GM21515 (cell line): Measurements from ENCODE around the gene HPN.

Experiments
- ATAC-seq: cut with Tn5 transposase; IDR thresholded peaks from one replicate; pipeline ENCODE4 v1.9.1; 2021; ENCODE audit not compliant: unreplicated experiment

Gene HPN

DNA sequence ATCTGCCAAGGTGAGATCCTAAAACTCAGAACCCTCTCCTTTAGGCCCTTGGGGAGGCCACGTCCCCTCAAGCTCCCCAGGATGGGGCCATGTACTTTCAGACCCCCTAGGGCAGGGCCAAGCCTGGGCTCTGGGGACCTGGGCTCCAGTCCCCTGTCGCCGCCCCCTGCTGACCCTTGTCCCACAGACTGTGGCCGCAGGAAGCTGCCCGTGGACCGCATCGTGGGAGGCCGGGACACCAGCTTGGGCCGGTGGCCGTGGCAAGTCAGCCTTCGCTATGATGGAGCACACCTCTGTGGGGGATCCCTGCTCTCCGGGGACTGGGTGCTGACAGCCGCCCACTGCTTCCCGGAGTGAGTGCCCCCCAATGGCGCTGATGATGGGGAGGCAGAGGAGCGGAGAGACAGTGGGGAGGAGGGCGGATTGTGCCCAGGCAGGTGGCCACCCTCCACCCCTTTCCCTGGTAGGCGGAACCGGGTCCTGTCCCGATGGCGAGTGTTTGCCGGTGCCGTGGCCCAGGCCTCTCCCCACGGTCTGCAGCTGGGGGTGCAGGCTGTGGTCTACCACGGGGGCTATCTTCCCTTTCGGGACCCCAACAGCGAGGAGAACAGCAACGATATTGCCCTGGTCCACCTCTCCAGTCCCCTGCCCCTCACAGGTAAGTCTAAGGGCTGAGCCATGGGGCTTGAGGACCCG is 18.8 kb downstream of the HPN start:
- ATAC-seq: no peak

DNA sequence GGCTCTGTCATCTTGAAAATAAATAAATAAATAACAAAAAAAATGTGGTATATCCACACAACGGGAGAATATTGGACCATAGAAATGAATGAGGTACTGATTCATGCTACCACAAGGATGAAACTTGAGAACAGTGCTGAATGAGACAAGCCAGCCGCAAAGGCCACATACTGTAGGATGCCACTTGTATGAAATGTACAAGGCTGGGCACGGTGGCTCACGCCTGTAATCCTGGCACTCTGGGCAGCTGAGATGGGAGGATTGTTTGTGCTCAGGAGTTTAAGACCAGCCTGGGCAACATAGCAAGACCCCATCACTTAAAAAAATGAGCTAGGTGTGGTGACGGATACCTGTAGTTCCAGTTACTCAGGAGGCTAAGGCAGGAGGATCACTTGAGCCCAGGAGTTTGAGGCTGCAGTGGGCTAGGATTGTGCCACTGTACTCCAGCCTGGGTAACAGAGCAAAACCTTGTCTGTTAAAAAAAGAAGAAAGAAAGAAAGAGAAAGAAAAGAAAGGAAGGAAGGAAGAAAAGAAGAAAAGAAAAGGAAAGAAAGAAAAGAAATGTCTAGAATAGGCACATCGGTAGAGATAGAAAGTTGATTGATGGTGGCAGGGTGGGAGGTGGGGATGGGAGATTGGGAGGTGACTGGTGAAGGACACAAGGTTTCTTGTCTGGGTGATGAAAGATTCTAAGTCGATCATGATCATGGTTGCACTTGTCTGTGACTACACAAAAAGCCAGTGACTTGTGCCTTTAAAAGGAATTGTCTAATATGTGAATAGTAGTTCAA is 20.3 kb downstream of the HPN start:
- no peak for ATAC-seq

DNA sequence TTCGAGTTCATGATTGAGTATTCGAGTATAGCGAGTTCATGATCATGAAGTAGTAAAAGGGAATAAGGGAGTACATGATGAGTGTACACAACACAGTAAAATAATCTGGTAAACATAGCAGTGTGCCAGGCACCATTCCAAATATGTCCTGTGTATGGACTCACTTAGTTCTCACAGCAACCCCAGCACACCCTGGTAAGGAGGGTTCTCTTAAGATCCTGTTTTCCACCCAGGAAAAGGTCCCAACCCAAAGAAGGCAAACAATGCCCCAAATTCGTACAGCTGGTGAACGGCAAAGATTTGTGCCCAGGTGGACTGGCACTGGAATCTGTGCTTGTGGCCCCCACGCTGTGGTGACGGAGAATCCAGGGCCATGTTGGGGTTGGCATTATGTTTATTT is 21.4 kb downstream of the HPN start:
- no peak for ATAC-seq

DNA sequence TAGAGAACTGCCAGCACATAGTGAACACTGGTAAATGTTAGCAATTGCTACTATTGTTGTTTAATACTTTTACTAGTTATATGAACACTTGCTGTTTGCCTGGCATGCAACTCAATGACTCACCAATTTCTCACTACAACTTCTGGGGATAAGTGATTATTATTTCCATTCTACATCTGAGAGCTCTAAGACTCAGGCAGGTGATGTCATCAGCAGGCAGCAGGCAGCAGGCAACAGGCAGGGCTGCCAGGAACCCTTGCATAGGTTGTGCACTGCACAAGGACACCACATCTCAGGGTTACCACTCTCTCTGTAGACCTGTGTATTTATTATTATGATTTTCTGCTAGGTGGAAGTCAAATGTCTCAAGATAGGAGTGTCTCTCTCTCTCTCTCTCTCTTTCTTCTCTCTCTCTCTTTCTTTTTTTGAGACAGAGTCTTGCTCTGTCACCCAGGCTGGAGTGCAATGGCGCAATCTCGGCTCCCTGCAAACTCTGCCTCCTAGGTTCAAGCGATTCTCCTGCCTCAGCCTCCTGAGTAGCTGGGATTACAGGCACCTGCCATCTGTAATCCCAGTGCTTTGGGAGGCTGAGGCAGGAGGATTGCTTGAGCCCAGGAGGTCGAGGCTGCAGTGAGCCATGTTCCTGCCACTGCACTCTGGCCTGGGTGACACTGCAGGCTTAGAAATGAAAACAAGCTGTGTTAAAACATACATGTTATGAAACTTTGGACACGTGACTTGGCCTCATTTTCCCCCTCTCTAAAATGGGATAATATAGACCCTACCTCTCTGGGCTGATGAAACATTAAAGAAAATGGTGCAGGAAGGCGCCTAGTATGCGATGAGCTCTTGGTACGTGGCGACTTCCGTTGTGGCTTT is 22.7 kb downstream of the HPN start:
- ATAC-seq: no peak

DNA sequence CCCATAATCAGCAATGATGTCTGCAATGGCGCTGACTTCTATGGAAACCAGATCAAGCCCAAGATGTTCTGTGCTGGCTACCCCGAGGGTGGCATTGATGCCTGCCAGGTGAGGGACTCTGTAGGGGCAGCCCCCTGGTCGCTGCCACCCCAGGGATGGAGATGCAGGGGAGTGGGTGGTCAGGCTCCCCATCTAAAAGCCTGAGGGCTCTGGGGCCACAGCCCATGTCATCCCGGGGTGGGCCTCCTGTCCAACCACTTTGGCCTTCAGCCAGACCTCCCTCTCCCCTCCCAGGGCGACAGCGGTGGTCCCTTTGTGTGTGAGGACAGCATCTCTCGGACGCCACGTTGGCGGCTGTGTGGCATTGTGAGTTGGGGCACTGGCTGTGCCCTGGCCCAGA is 24.1 kb downstream of the HPN start:
- ATAC-seq: no peak

DNA sequence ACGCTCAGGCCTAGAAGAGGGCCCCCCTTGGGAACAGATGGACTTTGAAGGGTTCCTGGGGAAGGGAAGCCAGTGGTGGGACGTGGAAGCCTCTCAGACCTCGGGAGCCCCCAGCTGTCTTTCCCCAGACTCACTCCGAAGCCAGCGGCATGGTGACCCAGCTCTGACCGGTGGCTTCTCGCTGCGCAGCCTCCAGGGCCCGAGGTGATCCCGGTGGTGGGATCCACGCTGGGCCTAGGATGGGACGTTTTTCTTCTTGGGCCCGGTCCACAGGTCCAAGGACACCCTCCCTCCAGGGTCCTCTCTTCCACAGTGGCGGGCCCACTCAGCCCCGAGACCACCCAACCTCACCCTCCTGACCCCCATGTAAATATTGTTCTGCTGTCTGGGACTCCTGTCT is 24.6 kb downstream of the HPN start:
- ATAC-seq: no peak

DNA sequence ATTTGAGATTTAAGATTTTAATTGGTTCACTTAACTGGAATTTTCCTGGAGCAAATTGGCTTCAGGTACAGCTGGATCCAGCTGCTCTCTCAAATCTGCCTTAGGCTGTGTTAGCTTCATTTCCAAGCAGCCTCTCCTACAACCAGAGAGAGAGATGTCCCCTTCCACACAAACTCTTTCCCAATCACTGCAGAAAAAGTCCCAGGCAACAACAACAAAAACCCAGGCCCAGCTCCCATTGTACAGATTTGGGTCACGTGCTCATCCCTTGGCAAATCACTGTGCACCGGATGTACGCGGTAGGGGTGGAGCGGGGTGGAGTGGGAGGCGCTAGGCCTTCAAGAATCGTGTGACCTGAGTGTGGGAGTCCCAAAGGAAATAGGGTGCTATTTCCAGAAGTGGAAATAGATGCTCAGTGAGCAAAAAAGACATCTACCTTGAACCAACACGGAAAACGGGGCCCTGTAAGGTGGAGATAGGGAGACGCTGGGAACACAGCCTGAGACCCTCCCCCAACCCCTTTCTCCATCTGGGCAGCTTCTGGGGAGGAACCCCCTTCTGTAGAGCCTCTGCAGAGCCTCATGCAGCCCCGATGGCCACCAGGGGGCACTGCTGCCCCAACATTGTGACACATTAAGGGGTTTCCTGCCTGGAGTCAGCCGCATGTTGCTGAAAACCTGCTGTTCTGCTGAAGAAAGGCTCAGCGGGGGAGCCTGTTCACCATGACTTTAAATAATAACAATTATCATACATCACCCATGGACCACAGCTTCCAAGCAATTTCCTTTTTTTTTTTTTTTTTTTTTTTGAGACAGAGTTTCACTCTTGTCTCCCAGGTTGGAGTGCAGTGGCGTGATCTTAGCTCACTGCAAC is 25.4 kb downstream of the HPN start:
- peak; percentile 61 for ATAC-seq

DNA sequence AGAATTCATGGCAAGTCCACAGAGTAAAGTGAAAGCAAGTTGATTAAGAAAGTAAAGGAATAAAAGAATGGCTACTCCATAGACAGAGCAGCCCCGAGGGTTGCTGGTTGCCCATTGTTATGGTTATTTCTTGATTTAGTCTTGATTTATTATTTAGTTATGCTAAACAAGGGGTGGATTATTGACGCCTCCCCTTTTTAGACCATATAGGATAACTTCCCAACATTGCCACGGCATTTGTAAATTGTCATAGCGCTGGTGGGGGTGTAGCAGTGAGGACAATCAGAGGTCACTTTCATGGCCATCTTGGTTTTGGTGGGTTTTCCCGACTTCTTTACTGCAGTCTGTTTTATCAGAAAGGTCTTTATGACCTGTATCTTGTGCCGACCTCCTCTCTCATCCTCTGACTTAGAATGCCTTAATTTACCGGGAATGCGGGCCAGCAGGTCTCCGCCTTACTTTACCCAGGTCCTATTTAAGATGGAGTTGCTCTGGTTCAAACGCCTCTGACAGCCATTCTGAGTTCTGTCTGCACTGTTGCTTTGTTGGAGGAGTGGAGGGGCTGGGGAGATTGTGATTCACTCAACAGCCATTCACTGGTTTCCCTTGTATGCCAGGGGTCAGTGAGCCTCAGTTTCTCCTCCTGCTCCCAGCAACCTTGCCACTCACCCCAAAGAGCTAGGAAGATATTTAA is 27.6 kb downstream of the HPN start:
- no peak for ATAC-seq

DNA sequence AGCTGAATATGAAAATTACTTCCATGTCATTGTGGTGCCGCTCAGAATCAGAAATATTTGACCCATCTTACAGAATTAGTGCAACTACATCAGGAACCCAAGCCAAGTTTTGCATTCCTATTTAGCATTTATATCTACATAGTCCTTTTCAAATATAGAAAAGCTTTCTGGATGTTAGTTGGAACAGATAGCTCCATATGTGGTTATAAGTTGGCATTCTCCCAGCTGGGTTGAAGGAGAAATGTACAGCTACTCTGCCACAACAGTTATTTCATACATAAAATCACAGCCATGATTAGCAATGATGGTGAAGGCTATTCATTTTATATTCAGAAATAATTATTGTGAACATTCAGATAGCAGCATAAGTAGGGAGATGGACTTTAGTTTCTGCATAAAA is 28.2 kb downstream of the HPN start:
- ATAC-seq: no peak

DNA sequence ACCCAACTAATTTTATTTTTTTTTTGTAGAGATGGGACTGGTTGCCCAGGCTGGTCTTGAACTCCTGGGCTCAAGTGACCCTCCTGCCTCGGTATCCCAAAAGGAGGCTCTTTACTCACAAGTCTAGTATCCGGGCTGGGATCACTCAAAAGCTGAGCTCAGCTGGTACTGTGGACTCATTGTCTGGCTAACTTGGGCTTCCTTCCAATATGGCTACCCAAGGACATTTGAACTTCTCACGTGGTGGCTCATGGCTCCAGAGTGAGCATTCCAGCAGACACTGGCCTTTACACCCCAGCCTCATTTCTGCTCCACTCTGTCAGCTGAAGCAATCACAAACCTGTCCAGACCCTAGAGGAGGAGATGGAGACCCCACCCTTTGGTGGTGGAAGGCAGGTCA is 28.9 kb downstream of the HPN start:
- no peak for ATAC-seq

DNA sequence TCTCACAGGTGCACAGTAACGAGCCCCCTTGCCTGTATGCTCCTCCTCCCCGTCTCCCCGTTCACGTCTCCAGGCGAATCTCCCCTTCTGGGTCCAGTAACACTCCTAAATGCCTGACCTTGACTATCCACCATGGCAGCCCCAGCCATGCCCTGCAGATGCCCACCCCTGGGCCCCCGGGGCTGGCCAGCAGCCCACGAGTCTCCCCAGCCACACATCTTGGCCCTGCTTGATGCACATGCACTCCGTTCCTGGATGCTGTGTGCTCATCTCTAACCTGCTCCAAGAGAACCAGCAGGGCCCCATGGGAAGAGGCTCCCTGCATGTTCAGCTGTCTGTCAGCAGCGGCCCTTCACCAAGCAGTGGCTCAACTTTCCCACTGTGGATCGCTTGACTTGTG is 32.0 kb downstream of the HPN start:
- ATAC-seq: no peak

DNA sequence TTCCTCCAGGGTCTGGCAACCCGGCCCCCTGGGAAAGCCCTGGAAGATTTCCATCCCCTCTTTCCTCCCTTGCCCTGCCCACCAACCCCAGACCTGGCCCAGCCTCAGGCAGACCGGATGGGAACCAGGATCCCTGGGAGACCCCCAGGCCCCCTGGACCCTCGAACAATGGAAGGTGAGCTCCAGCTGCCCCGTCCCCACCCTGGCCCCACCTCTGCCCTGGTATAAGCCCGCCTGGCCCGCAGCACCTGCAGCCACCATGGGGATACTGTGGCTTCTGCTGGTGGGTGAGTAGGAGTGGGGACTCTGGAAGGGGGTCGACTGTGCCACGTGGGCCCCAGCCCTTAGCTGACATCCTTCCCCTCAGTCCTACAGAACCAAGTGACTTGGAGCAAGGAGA is 32.4 kb downstream of the HPN start:
- no peak for ATAC-seq

DNA sequence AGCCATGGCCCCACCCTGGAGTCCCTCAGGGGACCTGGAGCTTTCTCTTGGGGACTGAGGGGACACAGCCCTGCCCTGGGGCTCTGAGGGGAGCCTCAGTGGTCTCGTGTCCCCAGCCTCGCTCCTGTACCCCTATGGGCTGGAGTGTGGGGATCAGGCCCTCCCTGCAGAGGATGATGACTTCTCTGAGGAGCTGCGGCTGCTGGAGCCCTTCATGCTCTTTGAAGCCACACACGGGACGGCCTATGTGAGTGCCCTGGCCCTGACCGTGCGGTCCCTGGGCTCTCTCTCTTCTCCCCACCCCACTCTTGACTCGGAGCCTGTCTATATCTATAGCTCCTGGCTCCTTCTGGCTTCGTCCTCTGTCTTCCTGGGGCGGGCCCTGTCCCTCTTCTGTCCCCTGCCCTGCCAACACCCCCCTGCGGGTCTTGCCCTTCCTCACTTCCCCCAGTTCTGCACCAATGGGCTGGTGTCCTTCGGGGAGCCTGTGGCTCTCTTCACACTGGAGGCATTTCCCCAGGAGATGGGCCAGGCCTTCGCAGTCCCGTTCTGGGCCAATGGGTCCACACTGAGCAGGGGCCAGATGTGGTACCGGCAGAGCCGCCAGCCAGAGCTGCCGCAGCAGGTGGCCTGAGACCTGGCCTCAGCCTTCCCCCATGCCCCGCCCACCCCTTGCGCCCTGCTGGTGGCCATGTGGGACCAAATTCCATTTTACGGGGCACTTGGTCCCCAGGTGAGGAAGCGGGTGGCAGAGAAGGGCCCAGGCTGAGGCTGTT is 33.1 kb downstream of the HPN start:
- no peak for ATAC-seq

DNA sequence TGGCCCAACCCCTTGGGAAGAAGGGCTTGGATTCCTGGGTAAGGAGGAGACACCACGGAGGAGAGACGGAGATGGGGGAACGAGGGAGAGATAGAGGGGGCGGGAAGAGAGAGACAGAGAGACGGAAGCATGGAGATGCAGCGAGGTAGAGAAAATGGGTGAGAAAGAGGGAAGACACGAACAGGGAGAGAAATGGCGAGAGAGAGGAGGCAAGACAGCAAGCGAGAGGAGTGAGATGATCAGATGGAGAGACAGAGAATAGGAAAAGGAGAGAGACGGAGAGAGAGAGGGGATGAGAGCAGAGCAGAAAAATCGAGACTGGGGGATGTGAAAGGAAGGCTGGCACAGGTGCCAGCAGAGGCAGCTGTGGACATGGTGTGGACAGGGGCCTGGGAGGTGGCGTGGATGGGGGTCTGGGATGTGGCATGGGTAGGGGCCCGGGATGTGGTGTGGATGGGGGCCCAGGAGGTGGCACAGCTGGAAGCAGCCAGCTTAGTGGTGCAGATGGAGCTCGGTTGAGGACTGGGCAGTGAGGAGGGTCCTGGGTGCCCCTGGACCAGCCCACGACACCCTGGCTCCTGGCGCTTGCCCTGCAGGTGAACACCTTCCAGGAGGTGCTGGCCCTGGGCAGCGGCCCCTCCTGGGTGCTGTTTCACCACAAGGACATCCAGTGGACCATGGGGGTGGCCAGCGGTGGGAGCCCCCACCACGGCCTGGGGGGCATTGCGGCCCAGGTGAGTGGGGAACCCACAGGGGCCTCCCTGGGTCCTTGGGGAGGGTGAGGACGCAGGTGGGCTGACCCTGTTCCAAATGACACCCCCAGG is 33.9 kb downstream of the HPN start:
- ATAC-seq: no peak

DNA sequence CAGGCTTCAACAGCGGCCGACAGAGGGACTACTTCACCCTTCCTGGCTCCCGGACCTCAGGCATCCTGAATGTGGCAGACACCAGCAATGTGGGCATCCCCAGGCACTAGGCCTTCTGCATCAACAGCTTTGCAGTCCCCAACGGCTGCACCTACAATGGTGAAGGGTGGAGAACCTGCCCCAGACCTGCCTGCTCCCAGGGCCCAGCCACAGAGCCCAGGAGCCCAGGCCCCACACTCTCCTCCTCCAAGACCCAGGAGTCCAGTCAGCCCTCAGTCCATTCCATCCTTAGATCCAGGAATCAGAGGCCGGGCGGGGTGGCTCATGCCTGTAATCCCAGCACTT is 34.5 kb downstream of the HPN start:
- no peak for ATAC-seq

DNA sequence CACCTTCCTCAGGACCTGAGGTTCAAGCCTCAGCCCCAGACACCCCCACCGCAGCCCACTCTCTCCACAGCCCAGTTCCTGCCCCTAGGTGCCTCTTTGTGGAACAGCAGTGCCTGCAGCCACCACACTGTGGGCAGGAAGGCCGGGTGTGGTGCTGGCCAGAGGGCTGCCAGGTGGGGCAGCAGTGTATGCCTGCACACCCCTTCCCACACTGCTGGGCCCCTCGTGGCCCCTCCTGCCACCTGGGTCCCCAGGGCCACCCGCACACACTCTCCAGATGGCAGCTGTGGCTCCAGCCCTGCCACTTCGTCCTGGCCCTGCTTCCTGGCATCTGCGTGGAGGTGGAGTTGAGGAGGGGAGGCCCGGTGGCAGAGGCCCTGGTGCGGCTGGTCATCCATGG is 35.1 kb downstream of the HPN start:
- ATAC-seq: no peak

DNA sequence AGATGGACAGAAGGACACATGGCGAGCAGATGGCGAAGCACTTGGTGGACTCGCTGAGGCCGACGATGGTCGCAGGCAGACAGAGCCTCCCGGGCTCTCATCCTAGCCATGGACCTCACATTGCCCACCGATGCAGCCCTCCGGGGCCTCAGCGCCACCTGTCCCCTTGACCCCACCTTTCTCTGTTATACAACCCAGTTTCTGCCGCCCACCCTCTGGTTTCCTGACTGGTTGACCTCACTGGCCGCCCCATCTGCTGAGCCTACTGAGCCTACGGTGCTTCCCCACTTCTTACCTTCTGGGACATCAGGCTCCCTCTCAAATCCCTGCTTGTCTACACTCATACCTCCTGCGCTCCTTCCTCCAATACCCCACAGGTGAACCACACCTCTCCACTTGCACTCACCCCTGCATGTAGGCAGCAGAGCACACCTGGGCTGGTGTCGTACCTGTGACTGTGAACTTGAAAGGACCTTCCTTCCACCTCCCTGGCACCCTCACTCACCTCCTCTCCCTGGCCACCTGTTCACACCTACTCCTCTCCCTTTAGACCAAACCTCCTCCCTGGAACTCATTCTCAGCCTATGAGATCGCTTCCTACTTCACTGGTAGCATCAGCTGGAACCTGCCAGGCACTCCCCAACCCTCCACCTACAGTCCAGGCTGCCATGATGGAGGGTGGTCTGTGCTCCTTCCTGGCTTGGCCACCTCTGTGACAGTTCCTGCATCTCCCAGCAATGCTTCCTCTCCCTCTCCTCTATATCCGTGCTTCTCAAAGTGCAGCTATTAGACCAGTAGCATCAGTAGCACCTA is 36.1 kb downstream of the HPN start:
- ATAC-seq: no peak

DNA sequence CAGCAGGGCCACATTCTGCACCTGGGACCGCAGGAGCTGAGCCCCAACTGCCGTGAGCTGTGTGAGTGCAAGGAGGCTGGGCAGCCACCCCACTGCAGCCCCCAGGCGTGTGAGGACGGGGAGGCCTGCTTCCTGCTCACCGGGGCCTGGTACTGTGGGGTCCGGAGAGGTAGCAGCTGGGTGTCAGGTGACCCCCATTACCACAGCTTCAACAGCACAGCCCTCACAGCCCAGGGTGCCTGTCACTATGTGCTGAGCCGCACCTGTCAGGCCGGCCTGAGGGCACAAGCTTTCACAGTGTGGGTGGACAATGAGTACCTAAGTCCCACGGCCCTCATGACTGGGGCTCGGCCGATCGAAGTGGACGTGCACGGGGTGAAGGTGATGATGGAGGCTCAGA is 38.3 kb downstream of the HPN start:
- ATAC-seq: no peak
